Right atrium auricular region (tissue), 2 donors: ENCODE results near the gene ZFP92. TPM values are rescaled to one million over a fixed set of nuclear protein-coding genes. Genes with fewer than 3 reads are reported as not detected.
"Not testable (repeated sequence)": the region's sequence is repeated elsewhere in the genome, so short reads cannot be mapped to it uniquely, and the experiment has no call there.

Source experiments
- DNase-seq: peaks from one replicate; pipeline ENCODE4 v3.0.0-alpha.2; 2019; ENCODE audit warnings: low spot score
- H3K27ac ChIP-seq, 2 donors: fragments of 200-600 bp; sonication (generic); 1 replicate in 1 of 2; 2 replicates in 1 of 2; pipeline ENCODE4 v1.5.1; 2016 to 2019
- H3K27me3 ChIP-seq, 2 donors: fragments of 200-600 bp; sonication (generic); one replicate each; pipeline versions ENCODE4 v1.5.1 to v1.6.0; 2017 to 2019
- H3K36me3 ChIP-seq: fragments of 200-600 bp; sonication (generic); one replicate; pipeline ENCODE4 v1.5.1; 2016
- H3K4me1 ChIP-seq, 2 donors: fragments of 200-600 bp; sonication (generic); one replicate each; pipeline versions ENCODE4 v1.5.1 to v1.6.0; 2017 to 2019
- H3K4me3 ChIP-seq, 2 donors: fragments of 200-600 bp; sonication (generic); 1 replicate in 1 of 2; 2 replicates in 1 of 2; pipeline ENCODE4 v1.5.1; 2017 to 2019; ENCODE audit warnings: mild to moderate bottlenecking in 1 of 2, moderate library complexity in 1 of 2
- H3K9me3 ChIP-seq, 2 donors: fragments of 200-600 bp; sonication (generic); one replicate each; pipeline ENCODE4 v1.5.1; 2019
- CTCF ChIP-seq, 2 donors: fragments of 200-600 bp; sonication (generic); IDR thresholded peaks; one replicate each; pipeline ENCODE4 v1.5.1; 2019; ENCODE audit warnings: antibody characterized with exemption in 2 of 2
- total RNA-seq, 2 donors: library from RNA; depleted of rRNA; stranded (reverse); fragments of >200 nt; gene quantifications; one replicate each; pipeline ENCODE4 v1.1.0, GENCODE V29; 2016

Gene ZFP92
- total RNA-seq, 2 donors from 2014 or later = 0.85 to 1.6 TPM

DNA sequence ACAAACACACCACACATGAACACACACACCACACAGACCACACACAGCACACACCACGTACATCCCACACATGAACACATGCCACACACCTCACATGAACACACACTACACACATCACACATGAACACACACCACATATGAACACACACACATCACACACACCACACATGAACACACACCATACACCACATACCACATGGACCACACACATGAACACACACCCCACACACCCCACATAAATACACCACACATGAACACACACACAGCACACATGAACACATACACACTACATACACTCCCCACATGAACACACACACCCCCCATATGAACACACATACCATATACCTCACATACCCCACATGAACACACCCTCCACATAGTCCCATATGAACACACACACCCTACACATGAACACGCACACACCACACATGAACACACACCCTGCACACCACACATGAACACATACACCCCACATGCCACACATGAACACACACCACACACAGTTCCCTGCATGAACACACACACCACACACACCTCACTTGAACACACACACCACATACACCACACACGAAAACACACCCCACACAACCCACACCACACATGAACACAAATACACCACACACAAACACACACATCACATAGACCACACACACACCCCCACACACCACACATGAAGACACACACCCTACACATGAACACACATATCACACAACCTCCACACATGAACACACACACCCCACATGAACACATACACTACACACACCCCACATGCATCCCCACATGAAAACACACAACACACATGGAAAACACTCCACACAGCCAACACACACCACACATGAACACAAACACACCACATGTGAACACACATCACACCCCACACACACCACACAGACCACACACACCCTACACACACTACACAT, 28.4 kb upstream of the ZFP92 start:
- no peak overlapping the region for H3K4me3 ChIP-seq
- no peak for DNase-seq

DNA sequence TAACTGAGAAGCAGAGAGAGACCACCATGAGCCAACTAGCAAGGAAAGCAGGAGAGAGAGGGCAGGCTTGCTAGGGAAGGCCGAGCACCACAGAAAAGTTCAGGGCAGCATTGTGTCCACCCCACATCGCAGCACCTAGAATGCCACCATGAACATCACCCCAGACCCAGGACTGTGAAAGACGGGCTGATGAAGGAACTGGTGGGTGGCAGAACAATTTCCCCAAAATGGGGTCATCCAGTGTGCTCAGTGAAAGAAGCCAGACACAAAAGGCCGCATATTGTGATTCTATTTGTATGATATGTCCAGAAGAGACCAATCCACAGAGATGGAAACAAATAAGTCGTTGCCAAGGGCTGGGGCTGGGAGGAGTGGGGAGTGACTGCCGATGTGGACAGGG, 26.9 kb upstream of the ZFP92 start:
- no peaks in the 10 kb centered on the region for H3K36me3 ChIP-seq
- H3K4me1 ChIP-seq = no peaks in the 10 kb centered on the region
- H3K27ac ChIP-seq = no peak overlapping the region
- H3K4me3 ChIP-seq = no peak overlapping the region
- no peak for DNase-seq
- H3K27me3 ChIP-seq = no peaks in the 10 kb centered on the region
- no peaks in the 10 kb centered on the region for H3K9me3 ChIP-seq
- no peak for TF ChIP-seq CTCF (IDR thresholded peaks at IDR 0.05)

More for the DNA sequence above, 28.4 kb upstream of the ZFP92 start:
- Histone ChIP-seq H3K9me3 (peaks cover 0 to 6% of the 10 kb centered on the region in 2 donors), H3K36me3 (no peaks in the 10 kb centered on the region), H3K4me1 (no peaks in the 10 kb centered on the region), H3K27ac (no peak overlapping the region), H3K27me3 (no peaks in the 10 kb centered on the region)
- TF ChIP-seq CTCF (IDR thresholded peaks at IDR 0.05) = no peak

DNA sequence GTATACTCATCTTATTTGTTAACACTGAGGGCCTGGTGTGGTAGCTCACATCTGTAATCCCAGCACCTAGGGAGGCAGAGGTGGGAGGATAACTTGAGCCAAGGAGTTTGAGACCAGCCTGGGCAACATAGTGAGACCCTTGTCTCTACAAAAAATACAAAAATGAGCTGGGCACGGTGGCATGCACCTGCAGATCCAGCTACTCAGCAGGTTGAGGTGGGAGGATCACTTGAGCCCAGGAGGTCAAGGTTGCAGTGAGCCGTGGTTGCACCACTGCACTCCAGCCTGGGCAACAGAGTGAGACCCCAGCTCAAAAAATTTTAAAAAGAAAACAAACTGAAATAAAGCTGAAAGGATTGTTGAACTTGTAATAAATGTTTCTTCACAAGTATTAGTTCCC, 26.3 kb upstream of the ZFP92 start:
- H3K27ac ChIP-seq, H3K4me1 ChIP-seq, H3K9me3 ChIP-seq, H3K27me3 ChIP-seq, H3K36me3 ChIP-seq, DNase-seq, H3K4me3 ChIP-seq: not testable (repeated sequence)

GRCh38 chrX:153386097-153386496, 25.2 kb upstream of the ZFP92 start:
- TF ChIP-seq CTCF (IDR thresholded peaks at IDR 0.05) = no peak
- DNase-seq = no peak
- no peaks in the 10 kb centered on the region for H3K9me3 ChIP-seq
- no peaks in the 10 kb centered on the region for H3K36me3 ChIP-seq
- H3K27me3 ChIP-seq = no peaks in the 10 kb centered on the region
- H3K4me3 ChIP-seq = no peak overlapping the region
- H3K4me1 ChIP-seq = no peaks in the 10 kb centered on the region
- no peak overlapping the region for H3K27ac ChIP-seq

- TF ChIP-seq CTCF (IDR thresholded peaks at IDR 0.05) = no peak
- H3K36me3 ChIP-seq = no peaks in the 10 kb centered on the region
- no peak for DNase-seq
- H3K4me3 ChIP-seq = no peak overlapping the region
- no peak overlapping the region for H3K27ac ChIP-seq
- no peaks in the 10 kb centered on the region for H3K9me3 ChIP-seq
- no peaks in the 10 kb centered on the region for H3K4me1 ChIP-seq
- H3K27me3 ChIP-seq = no peaks in the 10 kb centered on the region
Observed at GRCh38 chrX:153387345-153387744, 23.9 kb upstream of the ZFP92 start.

DNA sequence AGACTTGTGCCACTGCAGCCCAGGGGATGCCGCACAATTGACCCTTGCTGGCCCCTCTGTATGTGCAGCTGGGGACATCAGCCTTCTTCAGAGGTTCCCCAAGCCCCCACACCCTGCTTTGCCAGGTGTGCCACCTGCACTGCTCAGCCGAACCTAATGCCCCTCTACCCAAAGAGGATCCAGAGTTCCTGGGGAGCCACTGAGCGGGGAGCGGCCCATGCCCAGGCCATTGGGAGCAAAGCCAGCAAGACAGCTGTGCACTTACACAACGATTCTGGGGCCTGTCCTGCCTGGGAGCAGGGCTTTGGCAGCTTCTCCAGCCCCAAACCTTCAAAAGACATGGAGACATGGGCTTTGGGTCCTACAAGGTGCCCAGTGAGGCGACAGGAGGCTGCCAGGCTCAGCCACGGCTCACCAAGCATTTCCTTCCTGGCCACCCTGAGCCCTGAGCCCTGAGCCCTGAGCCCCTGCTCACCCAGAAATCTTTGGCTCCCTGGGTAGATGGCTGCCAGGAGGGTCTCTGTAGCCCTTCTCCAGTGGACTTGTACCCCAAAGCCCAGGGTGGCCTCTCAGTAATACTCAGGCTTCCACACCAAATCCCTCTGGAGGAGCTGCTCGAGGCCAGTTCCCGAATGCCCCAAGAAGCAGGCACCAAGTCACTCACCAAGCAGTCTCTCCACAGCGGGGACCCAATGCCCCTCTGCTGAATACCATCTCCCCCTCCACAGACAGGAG, 23.1 kb upstream of the ZFP92 start:
- Histone ChIP-seq H3K36me3 (no peaks in the 10 kb centered on the region), H3K27ac (no peak overlapping the region), H3K9me3 (no peaks in the 10 kb centered on the region), H3K4me3 (no peak overlapping the region), H3K4me1 (no peaks in the 10 kb centered on the region), H3K27me3 (no peaks in the 10 kb centered on the region)
- no peak for TF ChIP-seq CTCF (IDR thresholded peaks at IDR 0.05)
- no peak for DNase-seq
